ENCODE measurements around the gene TRMT10A.

The TRMT10A gene

DNA sequence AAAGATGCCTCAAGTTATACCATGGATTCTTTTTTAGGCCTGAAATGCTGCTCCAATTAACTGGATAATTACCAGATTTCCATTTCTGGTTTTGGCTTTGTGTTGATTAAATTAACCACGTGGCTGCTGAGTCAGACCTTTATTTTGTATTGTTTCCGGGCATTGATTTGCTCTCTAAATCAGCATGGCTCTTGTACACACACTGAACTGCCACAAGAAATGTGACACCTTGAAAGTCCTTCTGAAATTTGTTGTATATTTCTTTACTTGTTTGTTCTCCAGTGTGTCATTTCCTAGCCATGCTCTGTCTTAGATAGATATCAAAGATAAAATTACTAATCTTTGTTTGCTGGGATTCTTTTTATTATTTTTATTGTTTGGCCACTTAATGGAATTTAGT is 22.5 kb upstream of the TRMT10A start:
- CTCF ChIA-PET, result no interaction called here
- POLR2A ChIA-PET, result no interaction called here
- H3K4me3 ChIP-seq (ENCODE audit: low read depth, low read length), result no peak overlapping the region
- no peak for DNase-seq (ENCODE audit: low read depth, low spot score)
- TF ChIP-seq, protein P1, sequence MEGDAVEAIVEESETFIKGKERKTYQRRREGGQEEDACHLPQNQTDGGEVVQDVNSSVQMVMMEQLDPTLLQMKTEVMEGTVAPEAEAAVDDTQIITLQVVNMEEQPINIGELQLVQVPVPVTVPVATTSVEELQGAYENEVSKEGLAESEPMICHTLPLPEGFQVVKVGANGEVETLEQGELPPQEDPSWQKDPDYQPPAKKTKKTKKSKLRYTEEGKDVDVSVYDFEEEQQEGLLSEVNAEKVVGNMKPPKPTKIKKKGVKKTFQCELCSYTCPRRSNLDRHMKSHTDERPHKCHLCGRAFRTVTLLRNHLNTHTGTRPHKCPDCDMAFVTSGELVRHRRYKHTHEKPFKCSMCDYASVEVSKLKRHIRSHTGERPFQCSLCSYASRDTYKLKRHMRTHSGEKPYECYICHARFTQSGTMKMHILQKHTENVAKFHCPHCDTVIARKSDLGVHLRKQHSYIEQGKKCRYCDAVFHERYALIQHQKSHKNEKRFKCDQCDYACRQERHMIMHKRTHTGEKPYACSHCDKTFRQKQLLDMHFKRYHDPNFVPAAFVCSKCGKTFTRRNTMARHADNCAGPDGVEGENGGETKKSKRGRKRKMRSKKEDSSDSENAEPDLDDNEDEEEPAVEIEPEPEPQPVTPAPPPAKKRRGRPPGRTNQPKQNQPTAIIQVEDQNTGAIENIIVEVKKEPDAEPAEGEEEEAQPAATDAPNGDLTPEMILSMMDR (IDR thresholded peaks at IDR 0.05; ENCODE audit: insufficient read depth, low read length, missing control alignments), result no peak

DNA sequence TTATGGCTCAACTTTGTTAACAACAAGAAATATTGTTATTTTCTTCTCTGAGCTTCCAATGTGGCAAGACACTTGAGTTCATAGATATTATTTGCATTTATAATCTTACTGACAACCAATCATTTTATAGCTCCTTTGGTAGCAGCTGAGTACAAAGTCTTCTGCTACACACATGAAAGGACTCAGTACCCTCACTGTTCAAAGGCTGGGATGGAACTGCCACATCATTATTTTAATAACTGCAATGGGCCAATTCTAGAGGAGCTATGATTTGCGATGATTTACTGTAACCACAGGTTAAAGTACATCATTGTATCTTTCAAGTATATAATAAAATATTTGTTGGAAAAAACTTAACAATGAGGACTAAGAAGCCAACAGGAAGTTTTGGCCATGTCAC is 21.7 kb upstream of the TRMT10A start:
- DNase-seq (ENCODE audit: low read depth, low spot score), result no peak
- TF ChIP-seq, protein P1 (IDR thresholded peaks at IDR 0.05; ENCODE audit: insufficient read depth, low read length, missing control alignments), result no peak
- CTCF ChIA-PET, result no interaction called here
- POLR2A ChIA-PET, result no interaction called here
- H3K4me3 ChIP-seq (ENCODE audit: low read depth, low read length), result no peak overlapping the region

DNA sequence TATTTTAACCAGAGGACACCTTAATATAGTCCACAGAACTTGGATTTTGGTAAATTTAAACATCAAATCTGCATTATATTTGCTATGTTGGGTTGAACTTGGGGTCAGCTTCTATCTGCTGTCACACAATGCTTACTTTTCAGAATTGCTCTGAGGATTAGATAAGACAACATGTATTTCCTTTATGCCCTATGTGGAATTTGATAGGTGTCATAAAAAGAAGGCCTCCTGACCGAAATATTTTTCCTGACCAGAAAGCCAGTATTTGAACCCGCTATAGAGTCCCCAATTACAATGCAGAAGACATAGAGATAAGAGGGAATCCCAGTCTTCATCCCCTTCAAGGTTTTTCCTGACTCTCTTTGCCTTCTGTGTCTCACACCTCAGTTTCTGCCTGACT is 14.9 kb upstream of the TRMT10A start:
- POLR2A ChIA-PET, result no interaction called here
- no peak for DNase-seq (ENCODE audit: low read depth, low spot score)
- H3K4me3 ChIP-seq (ENCODE audit: low read depth, low read length), result no peak overlapping the region
- CTCF ChIA-PET, result no interaction called here
- TF ChIP-seq, protein P1 (IDR thresholded peaks at IDR 0.05; ENCODE audit: insufficient read depth, low read length, missing control alignments), result no peak

- POLR2A ChIA-PET, result no interaction called here
- CTCF ChIA-PET, result no interaction called here
- DNase-seq (ENCODE audit: low read depth, low spot score), result no peak
- no peak within 1 kb of the TSS for H3K4me3 ChIP-seq (ENCODE audit: low read depth, low read length)
- TF ChIP-seq, protein P1 (IDR thresholded peaks at IDR 0.05; ENCODE audit: insufficient read depth, low read length, missing control alignments), result no peak
Measured at GRCh38 chr4:99574530-99575324, 10.9 kb upstream of the TRMT10A start, which contains the start of gene MTTP. TSS of gene MTTP (plus strand) at chr4:99574824. CDS start at chr4:99574910, 86 bp downstream.

DNA sequence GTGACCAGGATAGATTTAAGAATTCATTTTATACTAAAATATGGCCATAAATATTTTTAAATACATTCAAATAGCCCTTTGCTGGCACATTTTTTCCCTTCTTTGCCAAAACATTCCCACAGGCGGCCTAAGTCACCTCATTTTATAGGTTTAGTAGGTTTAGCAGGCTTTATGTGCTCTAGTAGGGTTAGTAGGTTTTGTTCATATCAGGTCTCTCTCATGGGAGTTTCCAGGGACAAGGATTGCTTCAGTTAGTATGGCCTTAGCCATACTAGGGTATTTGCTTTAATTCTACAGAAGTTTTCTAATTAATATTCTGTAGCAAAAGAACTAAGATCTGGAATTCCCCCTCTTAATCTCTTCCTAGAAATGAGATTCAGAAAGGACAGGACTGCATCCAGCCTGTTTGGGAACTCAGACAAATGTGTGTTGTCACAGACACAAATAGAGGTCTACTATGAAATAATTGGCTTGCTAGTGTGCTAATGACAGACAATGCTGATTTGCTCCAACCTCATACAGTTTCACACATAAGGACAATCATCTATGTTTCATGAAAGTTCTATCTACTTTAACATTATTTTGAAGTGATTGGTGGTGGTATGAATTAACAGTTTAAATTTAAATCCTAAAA is 10.0 kb upstream of the TRMT10A start:
- ChIA-PET CTCF (no interaction called here), POLR2A (no interaction called here)
- H3K4me3 ChIP-seq (ENCODE audit: low read depth, low read length), result no peak overlapping the region
- TF ChIP-seq, protein P1 (IDR thresholded peaks at IDR 0.05; ENCODE audit: insufficient read depth, low read length, missing control alignments), result no peak
- DNase-seq (ENCODE audit: low read depth, low spot score), result no peak

GRCh38 chr4:99572527-99573240 is 8.8 kb upstream of the TRMT10A start:
- H3K4me3 ChIP-seq (ENCODE audit: low read depth, low read length), result no peak overlapping the region
- TF ChIP-seq, protein P1 (IDR thresholded peaks at IDR 0.05; ENCODE audit: insufficient read depth, low read length, missing control alignments), result no peak
- no peak for DNase-seq (ENCODE audit: low read depth, low spot score)
- ChIA-PET POLR2A (no interaction called here), CTCF (no interaction called here)
